ENCODE data around the gene CACNA1H. TPM values are rescaled to one million over a fixed set of nuclear protein-coding genes. Genes with fewer than 3 reads are reported as not detected.
"Not testable (repeated sequence)": the region's sequence is repeated elsewhere in the genome, so short reads cannot be mapped to it uniquely, and the experiment has no call there.

Gene CACNA1H
- total and polyA plus RNA-seq, 9 of the 15 experiments (the other 6 are each of a cell fraction or from before 2014, with no cell fraction given): 0.10 to 0.18 TPM; not detected in 7

- WGBS (ENCODE audit: insufficient coverage, low coverage, missing lambda C conversion rate): 2% methylated on average over 10 of the region's 23 CpGs
- DNase-seq (ENCODE audit: extremely low read depth in 1 of 4, low spot score in 3 of 4); H2AFZ ChIP-seq (ENCODE audit: low read depth, low read length); H3K9me3 ChIP-seq (replicated peaks; ENCODE audit: control insufficient read depth, insufficient read depth, low read depth, low read length); H3K9ac ChIP-seq (ENCODE audit: insufficient read depth in 1 of 2, low read depth in 2 of 2, low read length in 2 of 2); in situ Hi-C loops (cut with MboI); BruUV-seq (replicated peaks); FAIRE-seq; H4K20me1 ChIP-seq (replicated peaks; ENCODE audit: control insufficient read depth, insufficient read depth, low read length); H3K27me3 ChIP-seq (ENCODE audit: control insufficient read depth in 2 of 2, insufficient read depth in 2 of 2, low read length in 2 of 2); H3K9me1 ChIP-seq (ENCODE audit: control insufficient read depth, insufficient read depth, low read length); H3K4me1 ChIP-seq (replicated peaks in 1 of 2; ENCODE audit: control insufficient read depth in 2 of 2, insufficient read depth in 2 of 2, low read length in 2 of 2); H3K4me2 ChIP-seq (ENCODE audit: insufficient read depth, low read length); H3K79me2 ChIP-seq (ENCODE audit: control insufficient read depth, insufficient read depth, low read length); intact Hi-C loops (cut with micrococcal nuclease); CTCF ChIA-PET (ENCODE audit: low intra/inter-chr PET ratio); H3K4me3 ChIP-seq; H3K36me3 ChIP-seq (ENCODE audit: control insufficient read depth, insufficient read depth, low read length); H3K27ac ChIP-seq (ENCODE audit: extremely low read depth, low read depth, low read length): not testable (repeated sequence)
- ATAC-seq: peak; percentile 81
- peak; percentile 32 for TF ChIP-seq NFYB (IDR thresholded peaks at IDR 0.05; ENCODE audit: extremely low read depth, insufficient read length)
- POLR2A ChIA-PET: interaction anchor here (0.6 kb wide), 1 partner anchor 19 kb away, joined by 3 read pairs; no protein-coding TSS in a partner anchor
Measured at GRCh38 chr16:1238909-1239308, 86.0 kb downstream of the CACNA1H start.

GRCh38 chr16:1239575-1239974 is 86.7 kb downstream of the CACNA1H start:
- POLR2A ChIA-PET; CTCF ChIA-PET (ENCODE audit: low intra/inter-chr PET ratio); H3K9ac ChIP-seq (ENCODE audit: insufficient read depth in 1 of 2, low read depth in 2 of 2, low read length in 2 of 2); H3K27ac ChIP-seq (ENCODE audit: extremely low read depth, low read depth, low read length); H3K27me3 ChIP-seq (ENCODE audit: control insufficient read depth in 2 of 2, insufficient read depth in 2 of 2, low read length in 2 of 2); H3K36me3 ChIP-seq (ENCODE audit: control insufficient read depth, insufficient read depth, low read length); intact Hi-C loops (cut with micrococcal nuclease); H2AFZ ChIP-seq (ENCODE audit: low read depth, low read length); H3K9me1 ChIP-seq (ENCODE audit: control insufficient read depth, insufficient read depth, low read length); in situ Hi-C loops (cut with MboI); DNase-seq (ENCODE audit: extremely low read depth in 1 of 4, low spot score in 3 of 4); H3K79me2 ChIP-seq (ENCODE audit: control insufficient read depth, insufficient read depth, low read length); H3K4me3 ChIP-seq; H4K20me1 ChIP-seq (replicated peaks; ENCODE audit: control insufficient read depth, insufficient read depth, low read length); H3K9me3 ChIP-seq (replicated peaks; ENCODE audit: control insufficient read depth, insufficient read depth, low read depth, low read length); BruUV-seq (replicated peaks); ATAC-seq; H3K4me2 ChIP-seq (ENCODE audit: insufficient read depth, low read length); FAIRE-seq: not testable (repeated sequence)
- H3K4me1 ChIP-seq (replicated peaks in 1 of 2; ENCODE audit: control insufficient read depth in 2 of 2, insufficient read depth in 2 of 2, low read length in 2 of 2): peaks cover 0 to 11% of the 10 kb centered on the region in 2 experiments; a peak in 1 of 5 replicates
- 0% methylated on average over 3 of the region's 9 CpGs for WGBS (ENCODE audit: insufficient coverage, low coverage, missing lambda C conversion rate)

All from K562 (cell line).